ENCODE measurements around the gene SPIRE1. TPM values are rescaled to one million over a fixed set of nuclear protein-coding genes. Genes with fewer than 3 reads are reported as not detected.
A peak's percentile ranks its signal among the peaks of the same experiment; 100 is the strongest.

The SPIRE1 gene
- total RNA-seq, 2 donors from 2014 or later: 14.2 to 17.2 TPM

- Histone ChIP-seq H3K36me3 (ENCODE audit: control insufficient read depth, insufficient read depth, low read length) (no peaks in the 10 kb centered on the region), H3K9ac (ENCODE audit: extremely low read depth, low read length, poor library complexity, severe bottlenecking) (no peak overlapping the region), H3K4me3 (ENCODE audit: low read length) (no peak overlapping the region), H3K9me3 (ENCODE audit: control insufficient read depth, low read length) (no peaks in the 10 kb centered on the region), H3K27ac (ENCODE audit: low read depth, low read length) (no peak overlapping the region), H3K27me3 (ENCODE audit: control insufficient read depth, insufficient read depth, low read length, poor library complexity, severe bottlenecking) (no peaks in the 10 kb centered on the region), H3K4me1 (ENCODE audit: control insufficient read depth, insufficient read depth, low read length) (no peaks in the 10 kb centered on the region)
- Mint-ChIP-seq H3K36me3 (ENCODE audit: low read depth) (peaks cover 2% of the 10 kb centered on the region), H3K27ac (no peak overlapping the region), H3K27me3 (ENCODE audit: insufficient read depth) (no peaks in the 10 kb centered on the region), H3K4me3 (no peak overlapping the region), H3K4me1 (peaks cover 3% of the 10 kb centered on the region), H3K9me3 (no peaks in the 10 kb centered on the region)
- no peak for TF ChIP-seq CTCF (conservative IDR thresholded peaks at IDR 0.05)
- 88 to 97% methylated on average over 2 of the region's 2 CpGs for WGBS, 2 experiments (ENCODE audit: insufficient coverage in 1 of 2, insufficient read length in 1 of 2)
- DNase-seq: no peak
Observed at GRCh38 chr18:12518326-12518725, 139.6 kb downstream of the SPIRE1 start.

GRCh38 chr18:12517142-12517825 lies 140.6 kb downstream of the SPIRE1 start:
- 94% methylated on average over 1 of the region's 1 CpG; no CpG with 5 or more reads in 1 of the 2 experiments for WGBS, 2 experiments (ENCODE audit: insufficient coverage in 1 of 2, insufficient read length in 1 of 2)
- Mint-ChIP-seq H3K27me3 (ENCODE audit: insufficient read depth) (no peaks in the 10 kb centered on the region), H3K4me3 (no peak overlapping the region)

GRCh38 chr18:12516049-12516630 lies 141.8 kb downstream of the SPIRE1 start:
- H3K4me3 Mint-ChIP-seq: no peak overlapping the region
- peaks cover 2% of the 10 kb centered on the region for H3K36me3 ChIP-seq (ENCODE audit: control insufficient read depth, insufficient read depth, low read length)
- H3K9me3 ChIP-seq (ENCODE audit: control insufficient read depth, low read length): peaks cover 6% of the 10 kb centered on the region
- no peaks in the 10 kb centered on the region for H3K27me3 ChIP-seq (ENCODE audit: control insufficient read depth, insufficient read depth, low read length, poor library complexity, severe bottlenecking)
- no peaks in the 10 kb centered on the region for H3K4me1 ChIP-seq (ENCODE audit: control insufficient read depth, insufficient read depth, low read length)
- H3K36me3 Mint-ChIP-seq (ENCODE audit: low read depth): peaks cover 6% of the 10 kb centered on the region
- no peak overlapping the region for H3K4me3 ChIP-seq (ENCODE audit: low read length)
- no peak for TF ChIP-seq CTCF (conservative IDR thresholded peaks at IDR 0.05)
- H3K27ac Mint-ChIP-seq: peak overlapping the region; percentile 2
- 69 to 91% methylated on average over 2 to 4 of the region's 4 CpGs for WGBS, 2 experiments (ENCODE audit: insufficient coverage in 1 of 2, insufficient read length in 1 of 2)
- peaks cover 4% of the 10 kb centered on the region for H3K9me3 Mint-ChIP-seq
- no peaks in the 10 kb centered on the region for H3K27me3 Mint-ChIP-seq (ENCODE audit: insufficient read depth)
- peaks cover 3% of the 10 kb centered on the region for H3K4me1 Mint-ChIP-seq
- H3K27ac ChIP-seq (ENCODE audit: low read depth, low read length): no peak overlapping the region
- no peak for DNase-seq
- no peak overlapping the region for H3K9ac ChIP-seq (ENCODE audit: extremely low read depth, low read length, poor library complexity, severe bottlenecking)

More at GRCh38 chr18:12517142-12517825, 140.6 kb downstream of the SPIRE1 start:
- no peak overlapping the region for H3K4me3 ChIP-seq (ENCODE audit: low read length)
- TF ChIP-seq CTCF (conservative IDR thresholded peaks at IDR 0.05): no peak
- H3K27ac Mint-ChIP-seq: no peak overlapping the region
- H3K27me3 ChIP-seq (ENCODE audit: control insufficient read depth, insufficient read depth, low read length, poor library complexity, severe bottlenecking): no peaks in the 10 kb centered on the region
- H3K9me3 ChIP-seq (ENCODE audit: control insufficient read depth, low read length): no peaks in the 10 kb centered on the region
- peaks cover 3% of the 10 kb centered on the region for H3K4me1 Mint-ChIP-seq
- H3K9ac ChIP-seq (ENCODE audit: extremely low read depth, low read length, poor library complexity, severe bottlenecking): no peak overlapping the region
- H3K9me3 Mint-ChIP-seq: peaks cover 2% of the 10 kb centered on the region
- DNase-seq: no peak
- H3K4me1 ChIP-seq (ENCODE audit: control insufficient read depth, insufficient read depth, low read length): no peaks in the 10 kb centered on the region
- no peak overlapping the region for H3K27ac ChIP-seq (ENCODE audit: low read depth, low read length)
- H3K36me3 Mint-ChIP-seq (ENCODE audit: low read depth): peaks cover 4% of the 10 kb centered on the region
- H3K36me3 ChIP-seq (ENCODE audit: control insufficient read depth, insufficient read depth, low read length): no peaks in the 10 kb centered on the region

Measured in endodermal cell (in vitro differentiated cells).